H4 (cell line): ENCODE results near the gene INPP5A. TPM values are rescaled to one million over a fixed set of nuclear protein-coding genes. Genes with fewer than 3 reads are reported as not detected.

ENCODE experiments used
- DNase-seq: peaks from one replicate; pipeline ENCODE4 v3.0.0-alpha.2; 2015; ENCODE audit warnings: low spot score
- total RNA-seq: library from RNA; depleted of rRNA; stranded (reverse); fragments of >200 nt; shearing (Covaris generic); gene quantifications from 2 replicates; pipeline ENCODE4 v1.2.3, GENCODE V29; 2014

The INPP5A gene
- total RNA-seq, 1 experiment from 2014 or later = 21.0 TPM

DNA sequence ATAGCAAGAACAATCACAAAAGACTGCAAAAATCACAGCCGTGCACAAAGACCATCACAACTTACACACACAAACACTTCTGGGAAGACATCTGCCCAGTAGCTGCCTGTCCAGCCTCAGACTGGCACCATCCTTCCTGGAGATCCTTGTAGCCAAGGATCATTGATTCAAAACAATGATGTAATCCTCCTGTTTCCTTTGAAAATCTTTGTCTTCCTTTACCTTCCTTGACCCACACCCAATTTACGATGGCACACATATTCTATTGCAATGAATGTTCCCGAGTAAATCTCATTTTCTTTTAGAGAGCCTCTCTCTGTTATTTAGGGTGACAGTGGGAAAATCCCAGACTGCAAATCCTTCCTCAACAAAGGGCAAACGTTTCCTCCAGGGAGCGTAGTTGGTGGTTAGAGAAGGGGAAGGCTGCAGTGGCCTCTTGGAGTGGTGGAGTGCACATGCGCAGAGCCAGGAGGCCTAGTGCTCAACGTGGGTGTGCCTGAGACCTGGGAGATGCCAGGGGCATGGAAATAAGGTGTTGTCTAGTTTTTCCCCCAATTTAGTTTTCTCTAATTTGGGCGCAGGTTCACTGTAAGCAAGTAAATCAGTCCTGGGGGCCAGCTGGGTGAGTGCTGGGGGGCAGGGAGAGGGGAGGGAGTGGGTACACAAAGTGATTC is 3.1 kb upstream of the INPP5A start:
- no peak for DNase-seq

DNA sequence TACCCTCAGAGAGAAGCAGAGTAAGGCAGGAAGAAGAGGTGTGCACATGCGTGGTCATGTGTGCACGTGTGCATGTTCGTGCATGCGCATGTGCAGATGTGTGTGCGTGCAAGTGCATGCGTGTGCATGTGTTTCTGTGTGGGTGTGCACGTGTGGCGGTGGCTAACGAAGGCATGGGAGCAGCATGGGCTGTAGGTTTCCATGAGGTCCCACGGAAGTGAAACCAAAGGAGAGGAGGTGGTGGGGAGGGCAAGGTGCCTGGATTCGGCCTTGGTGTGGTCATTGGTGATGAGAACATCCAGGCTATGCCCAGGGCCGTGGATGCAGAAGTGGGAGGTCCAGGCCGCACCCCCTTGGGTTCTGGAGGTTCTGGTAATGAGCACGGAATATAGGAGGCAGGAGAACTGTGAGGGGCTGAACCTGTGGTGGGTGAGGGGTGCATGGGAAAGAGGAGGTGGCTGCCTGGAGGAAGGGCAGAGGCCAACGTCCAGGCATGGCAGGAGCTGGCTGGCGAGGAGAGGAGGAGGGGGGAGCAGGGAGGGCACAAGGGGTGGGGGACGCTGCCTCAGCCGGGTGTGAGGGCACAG is 2.4 kb upstream of the INPP5A start:
- no peak for DNase-seq

DNA sequence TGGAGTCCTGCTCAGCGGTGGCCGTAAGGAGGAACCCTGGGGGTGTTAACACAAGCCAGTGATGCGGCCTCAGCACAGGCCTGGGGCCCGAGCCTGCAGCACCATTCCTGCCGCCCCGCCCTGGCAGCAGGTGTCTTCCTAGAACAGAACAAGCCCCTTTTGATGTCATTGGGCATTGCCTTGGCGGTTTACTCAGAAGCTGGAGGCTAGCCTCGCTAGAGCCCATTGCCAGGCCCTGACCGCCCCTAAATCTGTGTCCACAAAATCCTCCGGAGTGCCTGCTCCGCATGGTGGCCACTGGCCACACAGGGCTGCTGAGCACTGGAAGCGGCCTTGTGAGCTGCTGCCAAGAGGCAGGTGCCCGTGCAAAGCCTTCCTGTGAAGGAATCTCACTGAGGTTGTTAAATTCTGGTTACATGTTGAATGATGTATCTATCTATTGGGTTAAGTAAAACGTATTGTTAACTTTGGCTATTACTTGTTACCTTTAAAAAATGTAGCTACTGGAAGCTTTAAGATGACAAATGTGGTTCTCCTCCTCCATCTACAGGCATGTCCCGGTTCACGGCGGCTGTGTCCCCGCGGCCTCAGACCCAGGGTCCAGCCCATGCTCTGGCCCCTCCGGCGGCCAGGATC is 1.2 kb upstream of the INPP5A start:
- DNase-seq = no peak

DNA sequence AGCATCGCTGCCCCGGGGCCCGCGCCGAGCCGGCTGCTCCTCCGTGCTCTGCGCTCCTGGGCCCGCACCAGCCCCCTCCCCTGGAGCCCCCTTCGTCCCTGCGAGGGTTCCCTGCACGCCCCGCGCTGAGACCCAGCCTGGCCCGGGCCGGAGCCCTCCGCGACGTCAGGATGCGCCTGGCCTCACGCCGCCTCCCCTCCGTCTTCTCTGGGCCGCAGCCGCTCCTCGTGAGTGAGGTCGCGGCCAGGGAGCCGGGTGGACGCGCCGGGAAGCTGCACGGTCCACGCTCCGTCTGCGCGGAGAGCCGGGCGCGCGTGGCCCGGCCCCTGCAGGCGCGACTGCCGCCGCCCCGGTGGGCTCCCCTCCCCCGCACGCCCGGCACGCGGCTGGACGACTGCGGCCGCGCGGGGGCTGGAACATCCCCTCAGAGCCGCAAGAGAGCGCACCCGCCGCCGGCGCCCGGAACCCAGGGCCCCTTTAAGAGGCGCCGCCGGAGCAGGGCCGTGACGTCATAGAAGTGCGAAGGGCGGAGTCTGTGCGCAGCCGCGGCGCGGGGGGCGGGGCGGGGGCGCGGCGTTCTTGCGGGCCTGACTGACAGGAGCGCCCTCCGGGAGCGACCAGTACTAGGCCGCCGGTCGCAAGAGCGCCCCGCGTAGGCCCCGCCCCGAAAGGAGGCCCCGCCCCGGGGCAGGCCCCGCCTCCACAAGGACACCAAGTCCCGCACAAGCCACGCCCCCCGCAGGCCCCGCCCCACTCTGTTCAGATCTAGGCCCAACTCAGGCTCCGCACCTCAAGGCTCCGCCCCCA is 507 bp upstream of the INPP5A start:
- DNase-seq = peak; percentile 93

DNA sequence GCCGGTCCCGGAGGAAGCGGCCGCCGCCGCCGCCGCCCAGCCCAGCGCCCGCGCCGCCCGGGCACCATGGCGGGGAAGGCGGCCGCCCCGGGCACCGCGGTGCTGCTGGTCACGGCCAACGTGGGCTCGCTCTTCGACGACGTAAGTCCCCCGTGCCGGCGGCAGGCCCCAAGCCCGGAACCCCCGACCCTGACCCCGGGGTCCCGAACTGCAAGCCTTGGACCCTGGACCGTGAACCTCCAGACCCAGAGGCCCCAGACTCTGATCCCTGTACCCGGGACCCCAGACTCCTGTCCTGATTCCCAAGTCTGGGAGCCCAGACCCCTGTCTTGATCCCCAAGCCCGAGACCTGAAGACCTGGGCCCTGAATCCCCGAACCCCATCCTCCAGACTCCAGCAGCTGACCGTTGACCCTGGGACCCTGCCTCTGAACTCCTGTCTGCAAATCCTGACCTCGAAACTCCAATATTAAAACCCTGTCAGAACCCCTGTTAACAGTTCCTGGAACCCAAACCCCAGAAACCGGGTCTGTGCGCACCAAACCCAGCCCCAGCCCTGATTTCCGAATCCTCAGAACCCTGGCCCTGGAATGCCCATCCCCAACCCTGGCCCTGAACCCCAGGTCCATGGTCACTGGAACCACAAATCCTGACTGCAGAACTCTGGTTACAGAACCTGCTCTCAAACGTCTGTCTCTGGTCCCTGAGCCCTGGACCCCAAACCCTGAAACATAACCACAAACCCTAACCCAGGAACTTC is 623 bp downstream of the INPP5A start:
- DNase-seq = no peak

DNA sequence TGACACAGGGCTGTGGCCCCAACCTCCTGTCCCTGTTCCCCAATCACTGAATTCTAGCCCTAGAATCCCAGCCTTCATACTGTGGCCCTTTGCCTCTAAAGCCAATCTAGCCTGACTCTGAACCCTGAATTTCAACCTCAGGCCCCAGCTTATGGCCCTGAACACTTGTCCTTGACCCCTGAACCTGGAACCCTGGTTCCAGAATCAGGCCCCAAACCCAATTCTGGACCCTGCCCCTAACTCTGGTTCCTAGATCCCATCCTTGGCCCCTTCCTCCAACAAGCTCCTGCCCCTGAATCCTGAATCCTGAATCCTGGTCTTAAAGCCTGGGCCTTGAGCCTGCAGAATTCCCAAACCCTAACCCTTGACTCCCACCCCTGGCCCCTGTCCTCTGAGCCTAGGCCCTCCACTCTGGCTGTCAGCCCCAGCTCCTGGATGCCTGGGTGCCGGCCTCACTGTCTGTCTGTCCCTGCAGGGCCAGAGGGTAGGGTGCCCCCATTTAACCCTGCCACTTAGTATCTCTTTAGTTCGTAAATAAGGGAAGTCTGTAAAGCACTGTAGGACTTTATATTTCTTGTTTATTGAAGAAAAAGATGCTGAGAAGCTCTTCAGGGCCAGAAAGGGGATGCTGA is 1.3 kb downstream of the INPP5A start:
- DNase-seq = no peak

DNA sequence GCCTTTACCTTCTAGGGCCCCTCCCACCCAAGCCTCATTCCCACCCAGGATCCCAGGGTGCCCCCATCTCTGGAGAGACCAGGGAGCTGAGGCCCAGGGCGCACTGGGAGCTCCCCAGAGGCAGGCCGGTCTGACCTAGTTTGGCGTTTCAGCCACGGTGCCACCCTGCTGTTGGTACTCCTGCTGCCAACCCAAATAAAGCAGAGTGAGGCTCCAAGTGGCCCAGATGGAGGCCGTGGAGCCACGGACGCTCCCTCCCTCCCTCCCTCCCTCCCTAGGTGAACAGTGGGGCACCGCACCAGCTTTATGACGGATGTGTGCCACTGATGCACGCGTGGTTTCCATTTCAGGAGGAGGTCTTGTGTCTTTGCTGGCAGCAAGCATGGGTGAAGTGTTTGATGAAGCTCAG is 1.8 kb downstream of the INPP5A start:
- DNase-seq = no peak

DNA sequence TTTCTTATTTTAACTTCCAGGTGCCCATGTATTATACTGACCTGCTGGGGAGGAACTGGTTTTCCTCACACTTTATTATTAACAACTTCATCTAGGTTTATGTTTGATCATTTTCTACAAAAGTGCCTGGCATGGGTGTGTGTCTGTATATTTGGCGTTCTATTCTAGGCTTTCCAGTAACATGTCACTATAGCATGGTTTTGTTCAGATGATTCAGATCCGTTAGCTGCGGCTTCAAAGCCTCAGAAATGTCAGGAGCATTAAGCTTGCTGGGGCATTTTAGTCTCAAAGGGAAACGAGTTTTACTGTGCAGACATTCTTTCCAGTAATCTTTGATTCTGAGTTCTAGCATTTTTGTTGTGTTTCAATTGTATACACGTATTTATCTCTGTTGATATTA is 2.3 kb downstream of the INPP5A start:
- DNase-seq = peak; percentile 35

DNA sequence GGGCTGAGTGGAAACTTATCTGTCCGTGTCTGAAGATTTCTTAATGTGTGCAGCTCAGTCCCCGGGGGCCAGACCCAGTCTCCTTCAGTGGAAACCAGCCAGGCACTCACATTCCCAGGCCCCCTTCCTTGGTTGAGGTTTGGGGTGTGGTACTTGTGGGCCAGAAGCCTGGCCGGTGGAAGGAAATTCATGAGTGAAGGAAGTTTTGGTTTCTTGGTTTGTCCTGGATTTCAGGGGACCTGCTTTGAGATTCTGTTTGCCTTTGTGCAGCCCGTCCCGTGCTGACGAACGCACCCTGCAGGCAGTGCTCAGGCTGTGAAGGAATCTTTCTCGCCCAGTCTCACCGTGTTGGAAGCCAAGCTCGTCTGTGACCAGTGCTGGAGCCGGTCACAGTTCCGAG is 2.9 kb downstream of the INPP5A start:
- no peak for DNase-seq

DNA sequence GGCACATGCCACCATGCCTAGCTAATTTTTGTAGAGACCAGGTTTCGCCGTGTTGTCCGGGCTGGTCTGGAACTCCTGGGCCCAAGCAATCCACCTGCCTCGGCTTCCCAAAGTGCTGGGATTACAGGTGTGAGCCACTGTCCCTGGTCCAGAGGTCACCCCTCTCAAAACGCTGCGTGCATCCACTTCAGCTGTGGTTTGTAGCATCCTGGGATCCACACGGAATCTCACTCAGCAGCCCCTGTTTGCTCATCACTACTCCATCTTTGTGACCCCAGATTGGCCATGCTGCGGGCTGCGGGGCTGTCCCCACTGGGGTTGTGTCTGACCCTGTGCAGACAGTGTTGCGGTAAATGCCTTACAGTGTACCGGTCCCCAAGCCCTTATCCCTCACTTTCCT is 3.5 kb downstream of the INPP5A start:
- DNase-seq = no peak

DNA sequence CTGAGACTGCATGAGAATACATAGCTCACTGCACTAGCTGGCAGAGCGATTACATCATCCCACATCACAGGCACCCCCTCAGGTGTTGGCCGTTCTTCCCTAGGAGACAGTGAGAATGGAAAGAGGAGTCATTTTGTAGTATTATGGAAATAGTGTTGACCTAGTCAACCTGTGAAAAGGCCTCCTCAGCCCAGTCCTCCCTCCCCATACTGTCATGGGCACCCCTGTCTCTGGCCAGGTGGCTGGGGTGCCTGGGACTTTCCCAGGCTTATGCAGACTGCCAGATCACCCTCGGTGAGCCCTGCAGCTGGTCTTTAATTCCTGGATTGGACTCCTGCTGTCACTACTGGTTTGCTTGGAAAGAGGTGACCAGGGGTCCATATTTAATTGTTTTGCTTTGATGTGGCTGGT is 4.0 kb downstream of the INPP5A start:
- DNase-seq = no peak

DNA sequence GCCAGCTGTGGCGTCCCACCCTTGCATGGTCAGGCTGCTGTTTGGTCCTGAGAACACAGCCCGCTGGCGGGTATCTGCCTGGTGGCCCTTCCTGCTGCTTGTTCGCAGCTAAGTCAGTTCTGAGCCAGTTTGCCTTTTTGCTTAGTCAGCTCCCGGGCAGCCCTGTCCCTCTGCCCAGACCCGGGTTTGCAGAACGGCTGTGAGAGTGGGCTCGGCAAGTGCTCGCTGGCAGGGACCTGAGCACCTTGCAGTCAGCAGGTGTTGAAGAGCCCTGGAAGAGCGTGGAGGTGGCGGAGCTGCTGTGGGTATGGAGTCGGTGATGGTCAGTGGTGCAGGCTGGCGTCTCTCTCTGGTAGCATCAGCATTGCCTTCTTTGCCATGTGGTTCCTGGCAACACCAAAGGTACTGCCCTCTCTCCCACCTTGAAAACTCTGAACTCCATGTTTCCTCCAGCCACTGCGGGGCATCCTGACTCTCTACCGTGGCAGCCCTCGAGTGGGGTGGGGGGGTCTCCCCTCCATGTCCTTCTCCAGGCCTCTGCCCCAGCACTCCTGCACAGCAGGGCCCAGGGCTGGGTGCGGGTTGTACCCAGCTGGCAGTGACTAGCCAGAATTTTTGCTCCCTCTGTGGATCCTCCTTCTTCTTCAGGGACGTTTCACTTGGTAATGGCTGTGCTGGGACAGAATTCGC is 4.6 kb downstream of the INPP5A start:
- DNase-seq = no peak

DNA sequence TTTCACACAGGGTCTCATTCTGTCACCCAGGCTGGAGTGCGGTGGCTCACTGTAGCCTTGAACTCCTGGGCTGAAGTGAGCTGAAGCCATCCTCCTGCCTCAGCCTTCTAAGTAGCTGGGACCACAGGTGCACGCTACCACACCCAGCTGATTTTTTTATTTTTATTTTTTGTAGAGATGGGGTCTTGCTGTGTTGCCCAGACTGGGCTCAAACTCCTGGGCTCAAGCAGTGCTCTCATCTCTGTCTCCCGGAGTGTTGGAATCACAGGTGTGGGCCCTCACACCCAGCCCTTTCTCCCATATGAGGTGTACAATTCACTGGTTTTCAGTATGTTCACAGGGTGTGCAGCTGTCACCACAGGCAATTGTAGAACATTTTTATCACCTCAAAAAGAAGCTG is 5.2 kb downstream of the INPP5A start:
- DNase-seq = no peak

DNA sequence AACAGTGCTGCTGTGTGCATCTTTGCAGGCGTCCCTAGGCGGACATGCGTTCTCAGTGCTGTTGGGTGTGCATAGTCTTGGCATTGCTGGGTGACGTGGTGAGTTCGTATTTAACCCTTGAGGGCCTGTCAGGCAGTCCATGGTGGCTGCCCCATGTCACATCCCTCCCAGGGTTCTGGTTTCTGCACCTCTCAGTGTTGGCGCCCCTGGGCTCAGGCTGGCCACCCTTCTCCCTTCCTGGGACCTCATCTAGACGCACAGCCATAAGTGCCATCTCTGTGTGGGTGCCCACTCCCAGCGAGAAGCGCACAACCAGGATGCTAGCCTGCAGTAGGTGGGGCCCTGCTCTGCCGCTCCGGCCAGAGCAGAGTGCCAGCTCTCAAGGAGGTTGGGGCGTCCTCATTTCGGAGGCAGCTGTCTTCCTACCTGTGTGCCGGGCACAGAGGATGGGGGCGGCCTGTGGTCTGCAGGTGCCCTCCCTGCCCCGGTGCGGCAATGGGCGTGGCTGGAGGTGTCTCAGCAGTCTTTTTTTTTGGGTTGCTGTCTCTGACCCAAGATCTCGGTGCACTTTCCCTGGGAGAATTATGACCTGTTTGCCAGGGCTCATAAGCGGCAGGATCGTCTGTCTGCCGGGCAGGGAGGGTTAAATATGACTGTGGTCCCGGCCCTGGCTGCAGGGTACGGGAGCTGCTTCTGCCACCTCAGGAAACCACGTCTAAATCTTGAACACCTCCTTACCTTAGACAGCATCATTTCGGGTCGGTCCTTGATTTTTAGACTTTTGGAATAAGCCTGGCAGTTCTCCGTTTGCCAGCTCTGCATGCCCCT is 6.5 kb downstream of the INPP5A start:
- no peak for DNase-seq

DNA sequence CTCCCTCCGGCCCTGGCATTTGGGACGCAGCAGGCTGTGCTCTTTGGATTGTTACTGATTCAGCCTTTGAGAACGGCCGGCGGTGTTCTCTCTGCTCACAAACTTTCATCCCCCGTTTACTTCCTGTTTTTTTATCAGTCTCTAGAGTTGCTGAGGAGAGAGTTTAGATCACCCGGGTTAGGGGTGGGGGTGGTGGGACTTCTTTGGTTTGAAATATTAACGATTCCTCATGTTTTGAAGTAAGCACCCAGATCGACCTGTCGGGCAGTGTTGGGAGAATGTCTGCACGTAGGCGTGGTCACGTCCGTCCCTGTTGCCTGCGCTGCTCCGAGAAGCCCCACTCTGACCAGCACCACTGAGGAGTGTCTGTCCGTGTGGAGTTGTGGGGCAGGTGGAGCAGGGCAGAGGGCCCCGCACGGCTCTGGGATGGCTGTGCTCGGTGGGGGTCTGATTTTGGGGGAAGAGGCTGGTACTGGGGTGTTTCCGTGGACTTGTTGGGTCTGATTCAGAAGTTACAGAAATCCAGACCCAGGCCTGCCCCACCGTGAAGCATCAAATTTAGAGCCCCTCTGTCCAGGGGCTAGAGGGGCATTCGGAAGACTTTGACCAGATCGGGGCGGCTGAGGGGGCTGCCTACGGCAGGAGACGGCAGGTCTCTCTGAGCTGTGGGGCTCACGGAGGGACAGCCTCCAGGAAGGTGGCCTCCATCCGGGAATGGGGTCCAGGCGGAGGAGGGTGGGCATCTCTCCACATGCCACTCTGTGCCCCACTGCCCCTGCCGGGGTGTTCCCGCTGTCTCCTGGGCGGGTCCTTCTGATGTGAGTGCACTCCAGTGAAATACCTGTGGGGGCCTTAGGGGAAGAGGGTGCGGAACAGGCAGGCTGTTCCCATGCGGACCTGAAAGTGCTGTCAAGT is 7.4 kb downstream of the INPP5A start:
- no peak for DNase-seq

DNA sequence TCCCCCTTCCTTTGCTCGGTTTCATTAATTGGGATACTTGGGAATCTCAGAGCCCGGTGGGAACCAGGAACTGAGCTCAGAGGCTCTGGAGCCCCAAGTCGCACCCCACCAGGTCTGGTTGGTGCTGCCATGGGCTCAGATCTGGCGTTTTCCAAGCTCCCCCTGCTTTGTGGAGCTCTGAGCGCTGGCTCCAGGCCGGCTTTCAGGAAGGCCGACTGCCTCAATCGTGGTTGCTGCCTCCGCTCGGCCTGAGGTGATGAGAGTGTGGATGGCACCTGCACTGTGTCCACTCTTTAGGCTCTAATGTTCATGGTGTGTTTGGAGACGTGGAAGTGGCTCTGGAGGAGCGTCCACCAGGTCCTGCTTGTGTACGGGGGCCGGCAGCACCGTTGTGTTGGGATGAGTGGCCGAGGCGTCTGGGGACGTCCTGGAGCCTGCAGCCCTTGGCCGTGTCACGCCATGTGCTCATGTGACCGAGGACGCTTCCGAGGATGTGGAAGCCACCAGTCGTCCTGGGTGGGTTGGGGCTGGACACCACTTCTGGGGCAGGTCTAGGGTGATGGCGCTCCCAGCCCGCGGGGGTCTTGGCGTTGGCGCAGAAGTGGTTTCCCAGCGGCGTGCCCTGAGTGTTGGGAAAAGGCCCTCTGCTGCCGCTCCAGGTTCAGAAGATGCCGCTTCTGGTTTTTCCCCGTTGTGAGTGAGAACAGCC is 8.2 kb downstream of the INPP5A start:
- DNase-seq = no peak

DNA sequence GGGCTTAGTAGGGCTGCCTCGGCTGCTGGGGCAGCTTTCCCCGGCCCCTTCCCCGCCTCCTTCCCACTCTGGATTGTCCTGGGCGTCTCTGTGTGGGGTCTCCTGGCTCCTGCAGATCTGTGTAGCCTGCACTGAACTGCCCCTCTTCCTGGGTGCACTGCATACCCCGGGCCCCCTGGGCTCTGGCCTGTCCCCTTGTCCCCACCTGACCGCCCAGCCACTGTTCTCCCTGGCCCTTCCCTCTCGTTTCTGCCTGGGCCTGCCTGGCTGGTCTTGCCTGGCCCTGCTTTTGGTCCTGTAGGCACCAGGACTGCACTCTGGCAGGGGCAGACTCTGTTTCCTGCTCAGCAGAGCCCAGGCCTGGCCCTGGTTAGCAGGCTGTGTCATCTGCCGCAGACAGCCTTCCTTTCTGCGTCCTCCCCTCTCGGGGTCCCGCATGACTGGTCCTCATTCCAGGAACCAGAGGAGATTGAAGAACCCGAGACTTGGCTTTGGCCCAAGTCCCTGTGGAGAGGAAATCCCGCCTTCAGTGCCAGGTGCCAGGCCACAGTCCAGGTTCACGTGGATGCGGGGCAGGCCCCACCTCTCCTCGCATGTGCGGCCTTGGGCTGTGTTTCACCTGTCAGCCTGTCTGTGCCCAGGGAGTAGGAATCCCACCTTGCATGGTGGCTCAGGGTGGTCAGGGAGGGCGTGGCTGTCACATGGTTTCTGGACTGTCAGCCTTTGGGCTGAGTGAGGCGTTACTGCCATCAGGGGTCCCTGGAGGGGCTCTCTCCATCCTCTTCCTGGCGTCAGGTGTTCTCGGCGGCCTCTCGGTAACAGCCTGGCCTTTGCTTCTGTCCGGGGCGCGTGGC is 9.2 kb downstream of the INPP5A start:
- no peak for DNase-seq
